Activated effector memory CD4-positive, alpha-beta T cell treated with Interleukin-2 at 50 U/mL for 16 hours (primary cell): Measurements from ENCODE around the gene RPH3AL.

Experiments
- DNase-seq: peaks from one replicate; pipeline ENCODE4 v3.0.0-alpha.2; 2020

Gene RPH3AL

DNA sequence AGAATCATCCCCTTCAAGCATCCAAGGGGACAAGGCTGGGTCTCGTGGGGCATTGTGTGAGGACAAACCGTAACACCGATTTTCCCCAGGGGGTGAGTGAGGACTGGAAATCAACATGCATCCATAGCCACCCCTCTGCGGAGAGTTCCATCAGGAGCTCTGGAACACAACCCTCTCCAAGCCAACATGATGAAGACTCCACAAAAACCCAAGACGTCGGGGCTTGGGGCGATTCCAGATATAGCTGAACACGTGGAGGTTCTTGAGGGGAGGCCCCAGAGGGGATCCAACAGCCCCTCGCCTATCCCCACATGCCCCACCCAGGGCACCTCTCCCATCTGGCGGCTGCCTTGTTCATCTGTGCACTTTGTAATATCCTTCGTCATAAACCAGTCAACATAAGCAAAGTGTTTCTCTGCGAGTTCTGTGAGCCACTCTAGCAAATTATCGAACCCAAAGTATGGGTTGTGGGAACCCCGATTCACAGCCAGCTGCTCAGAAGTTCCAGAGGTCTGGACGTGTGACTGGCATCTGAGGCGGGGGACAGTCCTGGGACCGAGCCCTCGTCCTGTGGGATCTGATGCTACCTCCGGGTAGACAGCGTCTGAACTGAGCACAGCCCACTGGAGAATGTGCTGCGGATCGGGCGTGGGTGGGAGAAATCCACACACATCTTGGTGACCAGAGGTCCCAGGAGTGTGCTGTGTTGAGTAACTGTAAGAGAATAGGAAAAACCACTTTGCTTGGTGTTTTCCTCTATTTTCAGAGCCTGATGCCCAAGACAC is 55.5 kb downstream of the RPH3AL start:
- DNase-seq = no peak

DNA sequence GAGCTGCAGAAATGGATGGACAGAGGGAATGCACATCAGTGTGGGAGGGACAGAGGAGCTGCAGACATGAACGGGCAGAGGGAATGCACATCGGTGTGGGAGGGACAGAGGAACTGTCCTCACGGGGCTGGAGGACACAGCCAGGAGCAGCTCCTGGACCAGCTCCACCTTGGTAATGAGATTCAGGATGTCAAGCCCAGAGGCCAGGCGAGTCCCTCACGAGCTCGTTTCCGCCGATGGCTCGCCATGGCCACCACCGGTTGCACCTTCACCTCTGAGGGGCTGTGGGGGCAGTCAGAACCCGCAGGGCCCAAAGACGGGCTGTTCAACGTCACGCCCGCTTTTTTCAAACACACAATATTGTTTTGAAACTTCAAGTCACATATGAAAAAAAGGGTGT is 56.2 kb downstream of the RPH3AL start:
- DNase-seq = no peak

DNA sequence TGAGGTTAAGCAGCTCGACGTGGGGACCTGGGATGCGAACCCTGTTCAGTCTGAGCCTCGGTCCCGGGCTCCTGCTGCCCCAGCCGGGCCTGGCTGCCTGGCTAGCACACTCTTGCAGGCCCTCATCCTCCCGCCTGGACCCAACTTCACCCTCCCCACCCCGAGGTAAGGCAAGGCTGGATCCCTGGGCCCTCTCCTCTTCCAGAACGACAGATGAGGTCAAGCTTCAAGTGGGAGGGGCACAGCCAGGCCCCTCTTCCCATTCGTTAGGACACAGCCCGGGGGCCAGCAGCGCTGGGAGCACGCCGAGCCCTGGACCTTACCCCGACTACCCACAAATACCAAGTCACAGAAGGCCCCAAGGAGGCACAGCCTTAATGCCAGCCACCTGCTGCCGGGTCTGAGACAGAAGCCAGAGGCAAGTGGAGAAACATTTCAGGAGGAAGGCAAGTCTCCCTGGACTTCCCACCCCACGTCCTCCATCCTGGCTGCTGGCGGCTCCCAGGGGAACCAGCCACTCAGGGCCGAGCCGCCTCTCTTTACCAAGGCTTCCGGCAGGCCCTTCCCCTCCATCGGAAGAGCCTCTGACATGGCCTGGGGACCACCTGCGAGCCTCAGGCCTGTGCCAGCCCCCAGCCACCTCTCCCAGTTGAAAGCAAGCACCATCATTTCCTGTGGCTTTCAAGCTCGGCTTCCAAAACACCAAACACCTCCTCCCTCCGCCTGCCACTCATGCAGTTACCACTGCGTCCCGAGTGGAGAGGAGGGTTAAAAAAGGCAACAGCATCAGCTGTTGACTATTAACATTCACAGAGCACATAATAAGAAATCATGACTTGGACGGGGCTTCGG is 59.9 kb downstream of the RPH3AL start:
- DNase-seq = no peak

DNA sequence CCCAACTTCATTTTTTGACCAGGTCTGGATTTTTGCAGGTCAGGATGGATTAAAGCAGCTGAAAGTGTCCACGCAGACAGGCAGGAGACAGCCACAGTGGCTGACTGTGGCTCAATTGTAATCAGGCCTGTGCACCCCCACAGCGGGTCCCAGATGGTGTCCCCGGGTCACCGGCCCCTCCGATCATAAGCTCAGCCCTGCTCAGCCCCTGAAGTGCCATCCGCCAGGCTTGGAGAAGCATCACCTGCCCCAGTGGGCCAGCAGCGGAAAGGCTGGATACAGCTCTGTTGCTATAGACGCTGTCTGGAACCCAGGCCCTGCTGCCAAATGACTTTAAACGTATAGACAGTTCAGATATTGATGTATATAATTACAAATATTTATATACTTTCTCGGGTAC is 60.6 kb downstream of the RPH3AL start:
- no peak for DNase-seq

DNA sequence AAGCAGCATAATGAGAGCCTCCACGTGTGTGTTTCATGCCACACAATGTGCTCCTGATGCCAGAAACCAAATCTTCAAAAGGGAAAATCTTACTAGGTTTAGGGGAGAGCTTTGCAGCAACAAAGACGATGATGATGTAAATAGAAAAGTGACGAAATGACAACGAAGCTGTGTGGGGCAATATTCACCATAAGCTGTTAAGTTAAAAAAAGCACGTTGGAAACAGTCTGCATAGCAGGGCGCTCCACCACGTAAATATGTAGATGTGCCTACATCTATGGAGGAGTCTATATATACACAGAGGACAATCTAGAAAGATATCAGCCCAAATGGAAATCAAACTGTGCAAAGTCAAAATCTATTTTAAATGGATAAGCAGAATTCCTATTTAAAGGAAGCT is 61.0 kb downstream of the RPH3AL start:
- no peak for DNase-seq

DNA sequence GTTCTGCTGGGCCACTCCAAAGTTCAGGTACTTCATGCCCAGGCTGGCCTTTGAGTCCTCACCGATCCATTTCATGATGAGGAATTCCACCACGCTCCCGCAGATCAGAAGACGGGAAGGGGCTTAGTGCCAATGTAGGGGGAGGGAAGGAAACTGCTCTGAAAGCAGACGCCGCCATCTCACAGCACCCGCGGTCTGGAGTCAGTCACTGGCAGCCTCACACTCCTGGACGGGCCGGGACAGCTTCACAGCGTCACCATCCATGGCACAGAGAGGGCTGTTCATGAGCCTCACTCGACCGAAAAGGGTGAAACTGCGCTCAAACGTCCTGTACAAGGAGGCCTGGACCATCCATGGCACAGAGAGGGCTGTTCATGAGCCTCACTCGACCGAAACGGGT is 62.0 kb downstream of the RPH3AL start:
- no peak for DNase-seq

DNA sequence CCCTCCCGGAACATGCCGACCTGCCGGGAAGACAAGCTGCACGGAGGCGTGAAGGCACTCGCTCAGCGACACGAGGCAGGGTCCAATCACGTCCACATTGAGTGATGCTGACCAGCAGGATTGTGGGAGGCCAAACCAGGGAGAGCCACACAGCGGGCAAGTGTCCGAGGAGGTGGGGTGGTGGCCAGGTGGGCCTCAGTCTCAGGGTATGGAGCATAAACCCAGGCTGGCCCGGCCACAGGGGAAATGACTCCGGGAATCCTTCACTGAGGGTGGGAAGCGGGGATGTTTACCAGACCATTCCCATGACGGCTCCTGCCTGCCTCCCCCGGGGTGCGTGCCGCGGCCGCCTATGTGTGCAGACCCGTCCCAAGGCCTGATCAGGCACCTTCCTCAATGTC is 62.5 kb downstream of the RPH3AL start:
- DNase-seq = no peak

DNA sequence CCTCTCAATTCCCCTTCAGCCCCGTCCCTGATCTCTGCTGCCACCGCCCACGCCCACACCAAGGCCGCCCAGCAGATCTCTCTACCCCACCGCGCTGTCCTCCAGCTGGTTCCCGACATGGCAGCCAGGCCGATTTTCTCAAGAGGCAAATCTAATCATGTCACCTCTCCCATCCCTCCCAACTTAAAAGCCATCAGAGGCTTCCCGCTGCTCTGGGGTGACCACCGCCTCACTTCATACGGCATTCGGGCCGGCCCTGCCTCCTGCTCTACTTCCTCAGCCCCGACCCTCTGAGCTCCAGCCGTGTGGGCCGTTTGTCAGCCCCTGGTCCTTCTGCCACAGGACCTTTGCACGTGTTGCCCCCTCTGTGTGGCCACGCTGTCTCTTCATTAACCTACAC is 63.2 kb downstream of the RPH3AL start:
- no peak for DNase-seq

DNA sequence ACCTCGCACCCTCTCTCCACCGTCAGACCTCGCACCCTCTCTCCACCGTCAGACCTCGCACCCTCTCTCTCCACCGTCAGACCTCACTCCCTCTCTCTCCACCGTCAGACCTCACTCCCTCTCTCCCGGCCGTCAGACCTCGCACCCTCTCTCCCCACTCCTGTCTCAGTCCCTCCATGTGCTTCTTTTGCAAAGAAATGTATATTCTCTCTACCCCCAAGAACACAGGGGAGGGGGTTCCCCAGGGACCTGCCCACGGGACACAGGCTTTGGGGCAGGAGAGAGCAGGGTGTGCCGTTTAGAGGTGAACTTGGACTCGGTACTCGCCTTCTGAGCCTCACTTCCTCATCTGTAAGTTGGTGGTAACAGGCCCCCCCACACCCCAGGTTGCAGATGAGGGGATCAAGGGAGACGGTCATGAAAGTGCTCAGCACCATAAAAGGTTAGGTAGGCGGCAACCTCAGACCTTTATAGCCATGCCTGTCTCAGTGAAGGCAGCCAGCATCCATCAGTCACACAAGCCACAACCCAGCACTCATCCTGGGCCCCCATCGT is 63.7 kb downstream of the RPH3AL start:
- DNase-seq = no peak

DNA sequence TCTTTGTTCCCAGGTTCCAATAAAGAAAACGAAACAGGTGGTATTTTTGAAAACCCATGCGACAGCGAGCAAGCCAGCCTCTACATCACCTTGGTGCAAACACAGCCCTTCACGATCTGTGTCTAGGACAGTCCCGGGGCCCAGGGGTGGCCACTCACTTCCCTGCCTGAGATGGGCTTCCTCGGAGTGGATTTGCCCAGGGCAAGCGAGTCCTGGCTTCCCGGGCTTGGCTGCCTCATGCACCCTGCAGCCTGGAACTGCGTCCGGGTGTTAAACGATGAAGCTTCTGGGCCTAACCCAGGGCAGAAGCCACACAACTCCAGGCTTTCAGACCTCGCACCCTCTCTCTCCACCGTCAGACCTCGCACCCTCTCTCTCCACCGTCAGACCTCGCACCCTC is 66.0 kb downstream of the RPH3AL start:
- no peak for DNase-seq

DNA sequence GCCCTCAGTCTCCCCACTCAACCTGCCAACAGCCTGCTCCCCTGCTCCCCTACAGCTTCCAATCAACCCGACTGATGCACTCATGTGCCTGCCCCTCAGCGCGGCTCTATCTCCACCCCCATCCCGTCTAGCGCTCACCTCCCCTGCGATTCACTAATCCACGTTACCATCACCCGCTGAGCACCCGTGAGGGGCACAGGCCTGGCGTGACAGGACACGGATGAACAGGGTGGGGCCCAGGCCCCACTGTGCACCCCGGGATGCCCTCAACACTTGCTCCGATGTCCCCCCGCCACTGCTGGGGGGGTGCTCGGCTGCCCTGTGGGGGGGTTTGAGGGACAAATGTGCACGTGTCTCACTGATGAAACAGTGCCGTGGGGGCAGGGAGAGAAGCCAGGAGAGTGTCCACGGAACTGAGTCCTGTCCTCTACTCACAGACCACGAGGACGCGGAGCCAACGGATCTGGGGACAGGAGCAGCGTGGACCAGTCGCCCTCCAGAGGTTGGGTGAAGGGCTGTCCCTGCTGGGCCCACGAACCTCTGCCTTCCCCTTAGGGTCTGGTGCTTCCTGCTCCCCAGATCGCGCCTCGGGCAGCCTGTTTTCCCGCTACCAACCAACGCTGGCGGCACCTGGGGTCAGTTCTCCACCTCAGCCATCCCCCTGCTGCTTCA is 66.7 kb downstream of the RPH3AL start:
- no peak for DNase-seq

DNA sequence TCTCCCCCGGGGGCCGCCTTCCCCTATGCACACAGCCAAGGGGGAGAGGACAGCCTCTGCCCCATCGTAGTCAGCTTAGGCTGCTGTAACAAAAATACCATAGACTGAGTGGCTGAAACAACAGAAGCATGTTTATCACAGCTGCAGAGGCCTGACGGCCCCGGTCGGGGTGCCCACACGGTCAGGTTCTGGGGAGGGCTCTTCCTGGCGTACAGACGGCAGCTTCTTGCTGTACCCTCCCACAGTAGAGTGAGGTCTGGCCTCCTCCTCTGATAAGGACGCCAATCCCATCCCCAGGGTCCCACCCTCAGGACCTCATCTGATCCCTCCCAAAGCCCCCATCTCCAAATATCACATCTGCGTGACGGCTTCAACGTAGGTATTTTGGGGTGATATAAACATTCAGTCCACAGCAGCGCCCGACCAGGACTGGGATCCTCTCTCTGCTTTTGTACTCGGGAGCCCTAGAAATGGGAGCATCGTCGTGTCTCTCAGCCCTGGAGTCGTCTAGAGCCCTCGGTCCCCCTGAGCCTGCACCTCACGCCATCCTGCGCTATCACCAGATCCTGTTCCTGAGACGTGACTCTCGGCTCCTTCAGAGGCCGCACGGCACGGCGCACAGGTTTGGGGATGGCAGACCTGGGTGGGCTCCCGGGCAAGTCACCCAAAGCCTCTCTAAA is 67.8 kb downstream of the RPH3AL start:
- no peak for DNase-seq

DNA sequence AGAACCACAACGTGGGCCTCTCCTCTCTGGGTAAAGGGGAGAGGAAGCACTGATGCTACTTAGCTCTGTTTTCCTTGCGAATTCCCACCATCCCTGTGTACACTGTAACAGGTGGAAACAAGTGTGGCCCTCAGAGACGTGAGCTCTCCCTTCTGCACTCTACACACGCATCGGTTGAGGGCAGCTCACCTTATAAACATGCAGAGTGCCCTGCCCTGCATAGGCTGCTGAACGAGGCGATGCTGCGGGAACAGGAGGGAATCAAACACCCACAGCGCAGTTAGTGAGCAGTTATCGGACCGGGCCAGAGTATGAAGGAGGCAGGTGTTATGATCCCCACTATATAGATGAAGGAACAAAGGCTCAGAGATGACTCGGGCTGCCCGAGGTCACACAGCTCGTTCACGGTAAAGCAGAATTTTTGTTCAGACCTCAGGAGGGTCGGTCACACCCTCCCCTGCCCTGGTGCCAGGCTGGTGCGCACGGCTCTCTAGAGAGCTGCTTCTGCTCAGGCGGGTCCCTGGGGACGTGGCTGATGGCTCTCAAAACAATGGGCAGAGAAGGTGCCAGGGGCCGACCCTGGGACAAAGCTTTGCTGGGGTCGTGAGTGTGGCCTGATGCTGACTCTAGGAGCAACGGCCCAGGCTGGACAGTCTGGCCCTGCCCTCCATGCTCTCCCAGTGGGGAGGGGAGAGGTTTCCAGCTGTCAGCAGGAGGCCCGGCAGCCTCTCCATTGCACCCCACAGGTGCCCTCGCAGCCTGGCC is 68.5 kb downstream of the RPH3AL start:
- DNase-seq = no peak

DNA sequence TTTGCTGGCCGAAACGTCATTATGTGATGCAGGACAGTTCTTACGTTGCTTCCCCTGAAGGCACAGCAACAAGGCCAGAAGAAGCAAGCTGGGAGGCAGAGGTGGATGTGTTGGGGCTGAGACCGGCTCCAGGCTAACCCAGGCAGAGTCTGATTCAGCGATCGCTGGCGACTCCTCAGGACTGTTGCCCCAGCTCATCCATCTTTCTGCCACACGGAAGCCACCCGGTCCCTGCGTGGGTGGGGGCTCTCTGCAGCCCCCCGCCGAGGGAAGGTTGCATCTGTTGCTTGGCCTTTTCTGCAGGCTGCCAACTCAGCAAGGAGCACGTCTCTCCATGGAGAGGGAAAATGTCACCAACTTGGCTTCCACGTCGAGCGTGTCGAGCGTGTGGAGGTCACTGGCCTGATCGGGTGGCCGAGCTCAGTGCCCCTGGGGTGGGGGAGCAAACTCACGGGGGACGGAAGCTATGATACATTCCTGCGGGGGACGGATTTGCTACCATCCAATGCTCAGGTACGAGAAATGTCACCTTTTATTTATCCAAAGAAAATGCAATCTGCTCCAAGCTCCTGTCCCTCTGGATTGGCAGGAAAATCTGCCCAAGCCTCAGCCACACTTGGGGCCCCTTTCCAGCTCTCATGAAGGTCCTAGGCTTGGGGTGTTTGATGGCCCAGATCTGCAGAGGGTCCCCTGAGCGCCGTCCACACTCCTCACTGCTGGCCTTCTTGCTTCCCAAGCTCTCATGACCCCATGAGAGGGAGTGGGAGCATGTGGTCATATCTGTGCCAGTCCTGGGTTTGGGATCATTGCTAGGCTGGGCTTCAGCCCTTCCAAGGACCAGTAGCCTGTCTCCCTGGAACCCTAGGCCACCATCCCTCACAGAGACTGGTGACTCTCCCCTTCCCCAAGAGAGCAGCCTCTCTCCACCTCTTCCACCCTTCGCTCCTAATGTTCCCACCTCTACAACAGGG is 69.4 kb downstream of the RPH3AL start:
- DNase-seq = no peak

DNA sequence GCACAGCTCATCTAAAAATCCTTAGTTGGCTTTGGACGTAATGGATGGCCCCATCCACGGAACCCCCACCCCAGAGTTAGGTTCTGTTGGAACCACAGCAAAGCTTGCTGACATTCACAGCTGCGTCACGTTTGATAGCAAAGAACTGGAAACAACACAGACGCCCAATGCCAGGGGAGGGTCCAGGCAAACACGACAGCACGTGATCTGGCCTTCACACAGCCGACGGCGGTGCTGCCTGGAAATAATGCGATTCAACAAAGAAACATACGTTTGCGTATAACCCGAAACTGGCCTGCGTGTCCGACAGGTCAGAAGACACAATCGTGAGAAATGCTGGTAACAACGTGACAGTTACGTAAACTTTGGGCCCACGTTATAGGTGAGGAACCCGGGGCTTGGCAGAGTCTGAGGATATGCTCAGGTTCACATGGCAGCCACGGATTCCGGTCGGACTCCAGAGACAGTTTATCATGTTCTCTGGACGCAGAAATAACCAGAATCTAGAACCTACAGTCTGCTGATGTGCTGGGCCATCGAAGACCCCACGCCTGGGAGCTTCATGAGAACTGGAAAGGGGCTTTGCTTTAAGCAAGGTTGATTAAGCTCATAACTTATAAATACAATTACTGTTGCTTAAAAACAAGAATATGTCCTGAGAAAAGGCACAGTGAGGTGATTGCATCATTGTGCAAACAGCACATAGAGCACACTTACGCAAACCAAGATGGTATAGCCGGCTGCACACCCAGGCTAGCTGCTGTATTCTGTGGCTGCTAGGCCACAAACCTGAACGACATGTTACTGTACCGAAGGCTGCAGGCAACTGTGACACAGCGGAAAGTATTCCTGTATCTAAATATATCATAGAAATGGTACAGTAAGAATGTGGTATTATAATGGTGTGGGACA is 70.4 kb downstream of the RPH3AL start:
- no peak for DNase-seq

DNA sequence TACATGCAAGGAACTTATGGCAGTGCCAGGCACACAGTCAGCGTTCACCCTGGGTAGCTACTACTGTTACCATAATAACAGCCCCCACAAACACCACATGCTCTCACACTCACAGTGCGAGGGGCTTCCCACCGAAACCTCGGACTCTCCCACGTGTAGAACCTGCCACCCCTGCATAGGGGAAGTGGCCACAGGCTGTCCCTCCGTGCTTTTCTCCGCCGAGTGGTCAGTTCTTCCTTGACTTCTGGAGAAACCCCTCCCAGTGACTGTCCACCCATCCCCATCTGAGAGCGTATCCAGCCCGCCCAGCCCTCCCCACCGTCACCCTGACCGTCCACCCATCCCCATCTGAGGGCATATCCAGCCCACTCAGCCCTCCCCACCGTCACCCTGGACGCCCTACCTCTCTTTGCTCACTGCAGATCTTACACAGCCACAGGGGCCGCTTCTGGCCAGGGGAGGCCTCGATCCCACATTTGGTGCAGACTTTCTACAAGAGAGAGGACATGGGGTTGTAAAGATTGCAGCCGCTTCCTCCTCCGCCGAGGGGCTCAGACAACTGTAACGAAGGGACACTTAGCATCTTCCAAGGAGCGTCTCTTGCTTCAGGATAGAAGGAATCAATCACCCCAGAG is 71.1 kb downstream of the RPH3AL start:
- DNase-seq = no peak

DNA sequence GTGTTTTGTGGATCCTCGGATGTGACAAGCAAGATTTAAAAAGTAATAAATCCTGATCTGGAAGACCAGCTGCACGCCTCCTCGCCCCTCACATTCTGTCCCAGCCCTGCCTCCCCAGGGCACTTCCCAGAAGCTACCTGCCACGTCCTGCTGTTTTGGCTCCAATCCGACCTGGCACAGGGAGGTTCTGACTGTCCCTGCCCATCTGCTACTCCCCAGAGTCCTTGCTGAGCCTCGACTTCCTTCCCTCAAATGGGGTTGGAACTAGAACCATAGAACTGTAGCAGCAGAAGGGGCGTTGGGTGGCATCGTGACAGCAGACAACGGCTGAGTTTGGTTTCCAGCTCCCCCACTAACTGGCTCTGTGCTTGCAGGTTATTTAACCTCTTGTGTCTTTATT is 71.7 kb downstream of the RPH3AL start:
- no peak for DNase-seq

DNA sequence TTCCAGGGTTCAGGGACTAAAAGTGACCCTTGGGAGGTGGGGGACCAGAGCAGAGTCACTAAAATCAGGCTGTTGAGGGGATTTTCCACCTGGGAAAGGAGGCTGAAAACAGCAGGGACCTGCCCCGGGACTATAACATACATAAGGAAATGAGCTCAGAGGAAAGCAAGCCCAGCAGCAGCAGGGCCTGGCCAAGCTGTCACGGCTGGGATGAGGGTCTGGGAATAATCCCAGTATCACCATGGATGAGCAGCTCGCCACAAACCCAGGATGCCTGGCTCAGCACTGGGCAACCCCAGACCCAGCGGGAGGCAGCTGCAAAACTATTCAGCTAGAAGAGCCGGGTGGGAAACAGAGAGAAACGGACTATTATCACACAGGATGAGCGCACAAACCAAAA is 72.4 kb downstream of the RPH3AL start:
- no peak for DNase-seq

DNA sequence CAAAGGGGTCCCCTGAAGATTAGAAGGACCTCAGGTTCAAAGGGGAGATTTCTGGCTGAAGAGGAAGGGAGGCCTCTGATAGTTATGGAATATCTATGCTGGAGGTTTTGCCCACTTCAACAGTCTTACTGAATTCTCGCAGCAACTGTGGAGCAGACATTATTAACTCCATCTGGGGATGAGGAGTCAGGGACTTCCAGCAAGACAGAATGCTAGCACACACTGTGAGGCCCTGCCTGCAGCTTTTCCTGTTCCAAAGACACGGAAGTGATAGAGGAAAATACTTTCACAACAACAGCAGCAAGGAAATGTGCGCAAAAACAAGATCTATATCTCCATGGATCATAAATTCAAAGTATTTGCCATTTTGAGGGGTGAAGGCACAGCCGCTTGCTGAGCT is 72.8 kb downstream of the RPH3AL start:
- no peak for DNase-seq
